RWPE1 (cell line): ENCODE data around the gene HERPUD1.

Experiments
- CTCF ChIA-PET: fragments of 350-600 bp; sonication (Branson Sonifier 250); formaldehyde crosslinking; extraction: SDS; loops from one replicate; lab custom pipeline; 2021; lab: Yijun Ruan, JAX
- POLR2A ChIA-PET: fragments of 400-600 bp; formaldehyde crosslinking; extraction: SDS; loops from one replicate; lab custom pipeline; 2020; ENCODE audit warnings: antibody characterized with exemption; ENCODE audit not compliant: low non-redundant PET; lab: Yijun Ruan, JAX
- DNase-seq: peaks from one replicate; pipeline ENCODE4 v3.0.0; 2012; ENCODE audit warnings: low spot score
- H3K27ac ChIP-seq: fragments of 450-650 bp; 2 replicates; pipeline ENCODE4 v1.5.1; 2017
- TF ChIP-seq, protein P1 (sequence below): fragments of 450-650 bp; conservative IDR thresholded peaks from 2 replicates; pipeline ENCODE4 v1.5.1; 2017; ENCODE audit warnings: low read depth, mild to moderate bottlenecking

HERPUD1 gene

DNA sequence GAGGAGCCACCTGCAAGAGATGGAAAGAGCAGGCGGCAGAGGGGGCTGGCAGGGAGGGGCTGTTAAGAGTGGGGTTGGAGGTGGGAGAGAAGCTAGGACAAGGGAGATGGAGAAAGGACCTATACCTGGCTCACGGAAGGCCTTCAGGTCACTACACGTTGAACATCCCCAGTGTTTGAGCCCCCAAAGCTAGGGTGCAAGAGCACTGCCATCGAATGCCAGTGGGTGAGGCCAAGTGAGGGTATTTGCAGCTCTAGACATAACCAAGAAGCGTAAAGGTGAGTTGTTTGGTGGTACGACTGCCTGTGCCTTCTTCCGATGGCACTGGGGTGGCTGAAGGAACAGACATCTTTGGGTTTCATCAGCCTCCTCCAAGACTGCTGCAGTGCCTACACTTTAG, 17.0 kb upstream of the HERPUD1 start:
- TF ChIP-seq, protein P1, sequence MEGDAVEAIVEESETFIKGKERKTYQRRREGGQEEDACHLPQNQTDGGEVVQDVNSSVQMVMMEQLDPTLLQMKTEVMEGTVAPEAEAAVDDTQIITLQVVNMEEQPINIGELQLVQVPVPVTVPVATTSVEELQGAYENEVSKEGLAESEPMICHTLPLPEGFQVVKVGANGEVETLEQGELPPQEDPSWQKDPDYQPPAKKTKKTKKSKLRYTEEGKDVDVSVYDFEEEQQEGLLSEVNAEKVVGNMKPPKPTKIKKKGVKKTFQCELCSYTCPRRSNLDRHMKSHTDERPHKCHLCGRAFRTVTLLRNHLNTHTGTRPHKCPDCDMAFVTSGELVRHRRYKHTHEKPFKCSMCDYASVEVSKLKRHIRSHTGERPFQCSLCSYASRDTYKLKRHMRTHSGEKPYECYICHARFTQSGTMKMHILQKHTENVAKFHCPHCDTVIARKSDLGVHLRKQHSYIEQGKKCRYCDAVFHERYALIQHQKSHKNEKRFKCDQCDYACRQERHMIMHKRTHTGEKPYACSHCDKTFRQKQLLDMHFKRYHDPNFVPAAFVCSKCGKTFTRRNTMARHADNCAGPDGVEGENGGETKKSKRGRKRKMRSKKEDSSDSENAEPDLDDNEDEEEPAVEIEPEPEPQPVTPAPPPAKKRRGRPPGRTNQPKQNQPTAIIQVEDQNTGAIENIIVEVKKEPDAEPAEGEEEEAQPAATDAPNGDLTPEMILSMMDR: no peak
- ChIA-PET CTCF (no interaction called here), POLR2A (no interaction called here)
- DNase-seq: no peak
- H3K27ac ChIP-seq: no peak overlapping the region

DNA sequence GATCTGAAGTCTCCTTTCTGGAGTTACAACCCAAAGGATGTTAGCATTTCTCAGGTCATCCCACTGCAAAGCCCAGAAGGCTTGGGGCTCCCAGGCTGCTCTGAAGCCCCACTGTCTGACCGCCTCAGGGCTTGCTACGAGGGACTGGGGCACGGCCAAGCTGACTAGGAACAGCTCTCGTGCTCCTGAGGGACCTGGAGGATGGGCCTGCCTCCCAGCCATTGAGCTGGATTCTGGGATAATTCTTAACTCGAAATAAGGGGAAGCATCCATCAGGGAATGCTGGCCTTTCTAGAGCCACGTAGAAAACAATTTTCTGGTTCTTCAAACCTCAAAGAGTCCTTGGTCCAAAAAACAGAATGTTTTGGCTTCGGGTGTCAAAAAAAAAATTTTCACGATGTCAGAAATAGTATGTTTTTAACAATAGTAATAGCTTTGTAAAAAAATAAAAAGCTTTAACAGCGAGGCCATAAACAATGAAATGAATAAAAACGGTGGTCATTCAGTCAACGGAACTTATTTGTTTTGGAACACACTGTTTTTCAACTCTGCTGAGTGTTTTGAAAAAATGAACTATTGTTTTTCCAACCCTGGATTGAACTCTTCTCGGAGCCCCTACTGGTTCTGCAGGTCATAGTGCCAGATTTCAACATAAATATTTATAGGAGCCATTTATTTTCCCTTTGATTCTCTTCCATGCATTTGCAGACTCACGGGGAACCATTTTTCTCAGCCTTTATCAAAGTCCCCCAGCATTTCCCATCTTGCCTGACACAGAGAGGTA, 16.4 kb upstream of the HERPUD1 start:
- H3K27ac ChIP-seq: no peak overlapping the region
- POLR2A ChIA-PET: no interaction called here
- CTCF ChIA-PET: no interaction called here
- TF ChIP-seq, protein P1: no peak
- DNase-seq: no peak

DNA sequence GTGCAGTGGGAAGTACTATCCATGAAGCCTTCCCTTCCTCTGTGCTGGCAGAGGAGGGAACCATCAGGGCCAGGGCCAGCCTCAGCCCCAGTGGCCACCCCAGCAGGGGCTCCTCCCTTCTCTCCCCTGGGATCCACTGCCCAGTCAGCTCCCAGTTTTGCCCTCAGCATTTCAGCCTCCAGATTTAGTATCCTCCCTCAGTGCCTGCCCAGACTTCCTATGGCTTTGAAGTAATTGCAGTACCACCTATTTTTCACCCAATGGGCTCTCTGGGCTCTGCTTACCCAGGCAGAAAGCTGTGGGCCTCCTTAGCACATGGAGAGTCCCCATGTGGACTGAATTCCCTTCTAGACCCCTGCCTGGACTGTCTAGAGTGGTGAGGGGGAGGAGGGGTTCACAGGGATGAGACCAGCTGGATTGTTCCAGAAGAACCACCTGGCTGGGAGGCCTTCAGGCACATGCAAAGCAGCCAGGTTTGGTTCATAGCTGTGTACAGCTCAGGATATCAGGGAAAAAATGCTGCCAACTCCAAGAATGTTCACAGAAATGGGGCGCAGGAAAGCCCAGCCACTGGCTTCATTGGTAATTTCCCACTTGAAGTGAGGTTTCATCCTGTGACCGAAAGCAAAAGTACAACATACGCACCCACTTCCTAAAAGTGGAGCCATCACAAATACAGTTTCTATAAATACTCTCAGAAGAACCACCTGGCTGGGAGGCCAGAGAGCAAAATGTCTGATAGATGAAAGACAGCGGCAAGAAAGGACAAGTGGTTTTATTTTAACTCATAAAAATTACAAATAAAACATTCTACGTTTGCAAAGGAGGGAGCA, 15.2 kb upstream of the HERPUD1 start:
- ChIA-PET CTCF (no interaction called here), POLR2A (no interaction called here)
- H3K27ac ChIP-seq: no peak overlapping the region
- TF ChIP-seq, protein P1: no peak
- no peak for DNase-seq

DNA sequence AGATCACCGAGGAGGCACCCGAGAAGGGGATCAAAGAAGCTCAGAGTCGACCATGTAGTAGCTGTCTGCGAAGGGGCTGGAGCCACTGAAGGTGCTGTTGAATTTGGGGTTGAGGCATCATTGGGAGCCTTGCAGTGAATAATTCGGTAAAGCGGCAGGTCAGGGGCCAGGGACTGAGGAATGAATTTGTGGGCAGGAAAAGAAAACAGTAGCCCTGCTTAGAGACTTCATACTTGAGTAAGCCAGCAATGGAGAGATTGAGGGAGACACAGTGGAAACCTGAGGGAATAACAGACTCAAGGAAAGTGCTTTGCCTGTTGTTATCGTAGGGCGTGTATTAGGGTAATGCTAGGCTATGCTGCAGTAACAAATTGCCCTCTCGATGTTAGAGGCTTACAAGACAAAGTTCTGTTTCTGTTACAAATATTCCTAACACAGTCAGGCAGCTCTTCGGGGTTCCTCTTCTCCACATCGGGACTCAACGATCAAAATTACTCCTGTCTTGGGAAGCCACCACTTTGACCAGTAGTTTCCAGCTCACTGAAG, 13.4 kb upstream of the HERPUD1 start:
- POLR2A ChIA-PET: no interaction called here
- TF ChIP-seq, protein P1: no peak
- no peak for DNase-seq
- CTCF ChIA-PET: interaction anchor here (0.6 kb wide), 1 partner anchor 498 kb away, joined by 3 read pairs; no protein-coding TSS in a partner anchor
- H3K27ac ChIP-seq: no peak overlapping the region

DNA sequence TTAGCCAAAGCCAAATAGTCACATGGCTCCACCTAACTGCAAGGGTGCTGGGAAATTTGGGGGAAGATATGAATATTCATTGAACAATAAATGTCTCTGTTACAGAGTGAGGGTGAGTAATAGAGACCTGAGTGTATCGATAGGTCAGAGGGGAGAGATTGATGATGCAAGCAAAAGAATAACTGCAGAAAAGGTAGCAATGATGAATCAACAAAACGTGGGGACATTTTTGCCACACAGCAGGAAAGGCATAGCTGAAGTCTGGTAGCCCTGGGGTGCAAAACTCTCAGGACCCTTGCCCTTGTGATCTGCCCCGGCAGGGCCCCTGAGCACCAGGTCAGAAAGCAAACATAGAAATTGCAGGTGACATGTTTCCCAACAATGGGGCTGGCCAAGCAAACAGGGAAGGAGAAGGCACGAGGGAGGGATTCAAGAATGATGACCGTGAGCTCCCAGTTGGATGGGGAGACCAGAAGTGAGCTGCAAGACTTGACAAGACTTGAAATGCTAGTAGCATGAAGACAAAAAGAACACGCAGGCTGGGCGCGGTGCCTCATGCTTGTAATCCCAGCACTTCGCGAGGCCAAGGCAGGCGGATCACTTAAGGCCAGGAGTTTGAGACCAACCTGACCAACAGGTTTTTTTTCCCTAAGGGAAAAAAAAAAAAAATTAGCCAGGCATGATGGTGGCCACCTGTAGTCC, 12.7 kb upstream of the HERPUD1 start:
- ChIA-PET POLR2A (interaction anchor here (0.7 kb wide), 1 partner anchor 13 kb away, joined by 3 read pairs; the partner anchor contains the start of gene HERPUD1), CTCF (no interaction called here)
- H3K27ac ChIP-seq: no peak overlapping the region
- no peak for DNase-seq
- TF ChIP-seq, protein P1: no peak

DNA sequence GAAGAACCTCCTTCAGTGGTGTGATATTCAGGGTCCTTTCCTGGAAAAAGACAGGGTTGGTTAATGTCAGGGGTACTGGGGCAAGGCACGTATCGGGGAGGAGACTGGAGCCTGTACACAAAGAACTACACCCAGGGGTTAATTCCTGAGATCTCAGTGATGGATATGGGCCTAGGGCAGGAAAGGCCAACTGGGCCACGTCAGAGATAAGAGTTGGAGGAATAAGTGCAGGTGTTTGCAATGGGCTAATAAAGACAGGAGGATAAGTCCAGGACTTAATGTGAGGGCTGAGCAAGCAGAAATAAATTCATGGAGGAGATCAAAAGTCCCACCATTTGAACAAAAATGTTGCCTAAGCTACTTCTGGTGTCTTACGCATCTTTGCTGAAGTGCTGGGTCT, 10.4 kb upstream of the HERPUD1 start:
- TF ChIP-seq, protein P1: no peak
- ChIA-PET POLR2A (no interaction called here), CTCF (interaction anchor here (1.2 kb wide), 1 partner anchor 8 kb away, joined by 3 read pairs; no protein-coding TSS in a partner anchor)
- H3K27ac ChIP-seq: no peak overlapping the region
- DNase-seq: no peak
